CD4-positive, alpha-beta T cell treated with Interleukin-4 for 1 hour (primary cell): ENCODE measurements around the gene FLII.

Experiments used
- DNase-seq, 2 donors: peaks; one replicate each; pipeline ENCODE4 v3.0.0-alpha.2; 2020 to 2022

FLII gene

DNA sequence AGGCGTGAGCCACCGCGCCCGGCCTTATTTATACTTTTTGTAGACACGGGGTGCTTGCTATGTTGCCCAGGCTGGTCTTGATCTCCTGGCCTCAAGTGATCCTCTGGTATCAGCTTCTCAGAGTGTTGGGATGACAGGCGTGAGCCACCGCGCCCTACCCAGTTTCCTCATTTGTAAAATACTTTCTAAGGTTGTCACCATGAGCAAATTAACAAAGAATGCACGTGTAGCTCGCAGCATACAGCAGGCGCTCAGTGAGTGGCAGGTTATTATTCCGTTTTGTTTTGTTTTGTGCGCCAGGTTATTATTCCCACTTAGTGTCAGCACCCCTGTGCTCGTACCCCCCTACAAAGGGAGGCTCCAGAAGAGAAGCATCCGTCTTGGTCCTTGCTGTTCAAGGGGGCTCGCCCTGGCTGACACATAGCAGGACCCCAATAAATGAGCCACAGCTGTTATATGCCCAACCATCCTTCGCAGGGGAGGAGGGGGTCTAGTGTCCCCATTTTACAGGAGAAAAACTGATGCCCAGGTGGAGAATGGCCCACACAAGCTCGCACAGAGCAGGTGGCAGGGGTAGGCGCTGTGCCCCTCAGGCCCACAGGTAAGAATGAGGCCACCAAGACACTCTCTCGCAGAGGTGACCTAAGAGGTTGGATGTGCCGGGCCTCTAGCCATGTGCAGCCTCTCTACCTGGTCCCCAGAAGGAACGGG is 1.2 kb upstream of the FLII start:
- DNase-seq, result no peak

GRCh38 chr17:18257982-18258355 is 569 bp downstream of the FLII start:
- peak; percentile 39 to 66 for DNase-seq

DNA sequence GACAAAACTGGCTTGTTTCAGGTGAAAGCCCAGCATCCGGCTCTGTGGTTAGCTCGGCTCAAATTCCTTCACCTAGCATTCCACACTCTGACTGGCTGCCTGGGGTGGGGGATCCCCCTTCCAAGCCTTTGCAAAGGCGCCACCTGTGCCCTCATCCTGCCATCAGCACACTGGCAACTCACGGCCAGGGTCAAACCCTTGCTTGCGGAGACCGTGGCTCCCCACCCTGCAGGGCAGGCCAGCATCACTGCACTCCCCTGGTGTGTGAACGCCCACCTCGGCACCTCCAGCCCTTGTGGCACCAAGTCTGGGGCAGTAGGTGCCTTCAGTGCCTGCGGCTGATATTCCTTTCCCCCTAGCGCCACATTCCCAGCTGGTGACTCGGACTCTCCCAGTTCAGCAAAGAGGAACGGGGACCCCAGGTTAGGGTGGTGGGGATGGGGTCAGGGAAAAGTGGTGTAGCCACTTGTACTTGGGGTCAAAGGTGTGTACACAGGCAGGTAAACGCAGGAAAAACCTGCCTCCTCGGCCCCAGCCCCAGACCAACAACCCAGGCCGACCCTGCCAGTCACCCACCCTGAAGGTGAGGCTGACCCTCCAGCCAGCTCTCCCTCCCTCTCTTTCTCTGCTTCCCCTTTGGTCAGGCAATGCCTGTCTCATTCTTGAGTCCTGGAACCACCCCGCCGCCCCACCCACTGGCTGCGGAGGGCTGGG is 1.1 kb downstream of the FLII start:
- peak in 1 of 2 donors; percentile 26 for DNase-seq

DNA sequence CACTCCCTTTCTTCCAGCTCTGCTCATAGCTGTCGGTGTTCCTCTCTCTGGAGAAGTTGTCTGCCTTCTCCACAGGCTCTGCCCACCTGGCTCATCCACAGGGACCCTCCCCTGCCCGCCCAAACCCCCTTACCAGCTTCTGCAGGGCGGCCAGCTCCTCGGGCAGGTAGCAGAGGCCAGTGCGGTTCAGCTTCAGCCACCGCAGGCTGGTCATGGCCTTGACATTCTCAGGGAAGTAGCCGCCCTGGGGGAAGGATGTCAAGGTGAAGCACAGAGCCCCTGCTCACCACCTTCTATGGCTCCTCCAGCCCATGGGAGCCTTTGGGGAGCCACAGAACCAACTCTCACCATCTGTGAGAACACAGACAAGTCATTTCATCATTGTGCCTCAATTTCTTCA is 1.8 kb downstream of the FLII start:
- DNase-seq, result no peak

DNA sequence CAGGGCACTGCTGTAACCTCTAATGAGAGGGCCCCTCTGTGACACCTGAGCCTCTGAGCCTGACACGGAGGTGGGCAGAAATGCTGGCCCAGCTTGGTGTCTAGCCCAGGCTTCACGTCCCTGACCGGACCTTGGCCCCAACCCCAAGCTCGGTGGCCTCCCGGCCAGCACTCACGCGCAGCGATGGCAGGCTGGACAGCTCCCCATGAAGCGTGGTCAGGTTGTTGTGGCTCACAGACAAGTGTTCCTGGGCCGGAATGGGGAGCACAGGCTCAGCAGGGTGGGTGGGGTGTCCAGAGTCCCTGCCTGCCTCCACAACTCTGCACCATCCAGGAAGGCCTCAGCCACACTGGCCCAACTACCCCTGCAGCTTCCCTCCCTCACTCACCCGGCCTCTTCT is 2.2 kb downstream of the FLII start:
- DNase-seq, result no peak

GRCh38 chr17:18254888-18255649 is 3.5 kb downstream of the FLII start:
- no peak for DNase-seq

DNA sequence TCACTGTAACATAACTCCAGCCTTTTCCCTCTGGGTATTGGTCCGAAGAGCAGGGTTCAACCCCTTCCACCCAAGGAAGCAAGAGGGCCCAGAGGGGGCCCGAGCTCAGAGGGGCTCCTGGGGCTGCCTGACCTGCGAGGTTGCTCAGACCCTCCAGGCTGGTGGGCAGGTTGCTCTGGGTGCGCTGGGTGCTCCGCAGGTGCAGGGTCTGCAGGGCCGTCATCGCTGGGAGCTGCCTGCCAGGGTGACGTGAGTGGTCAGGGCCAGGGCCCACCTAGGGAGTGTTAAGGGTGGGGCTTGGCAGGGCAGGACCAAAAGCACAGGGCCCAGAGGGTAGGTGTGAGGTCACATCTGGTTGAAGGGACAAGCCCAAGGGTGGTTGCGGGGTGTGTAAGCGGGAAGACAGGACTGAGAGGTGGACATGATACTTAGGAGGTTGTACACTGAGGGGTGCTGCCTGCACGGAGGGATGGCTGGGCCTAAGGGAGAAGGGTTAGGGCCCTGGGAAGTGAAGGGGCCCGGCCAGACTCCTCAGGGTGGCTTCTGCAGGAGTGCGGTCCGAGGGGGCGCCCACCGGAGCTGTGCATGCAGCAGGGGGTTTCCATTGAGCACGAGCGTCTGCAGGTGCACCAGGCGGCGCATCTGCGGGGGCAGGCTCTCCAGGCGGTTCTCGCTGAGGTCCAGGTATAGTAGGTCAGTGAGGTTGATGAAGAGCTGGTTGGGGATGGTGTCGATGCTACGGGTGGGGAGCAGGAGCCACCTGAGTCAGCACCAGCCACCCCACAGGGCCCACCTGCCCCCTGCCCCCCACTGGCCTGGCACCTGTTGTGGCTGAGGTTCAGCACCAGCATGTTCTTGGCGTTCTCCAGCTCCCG is 4.4 kb downstream of the FLII start:
- no peak for DNase-seq

GRCh38 chr17:18253187-18253884 is 5.2 kb downstream of the FLII start:
- DNase-seq, result no peak

- DNase-seq, result no peak
Measured at GRCh38 chr17:18252160-18252559, 6.4 kb downstream of the FLII start.

DNA sequence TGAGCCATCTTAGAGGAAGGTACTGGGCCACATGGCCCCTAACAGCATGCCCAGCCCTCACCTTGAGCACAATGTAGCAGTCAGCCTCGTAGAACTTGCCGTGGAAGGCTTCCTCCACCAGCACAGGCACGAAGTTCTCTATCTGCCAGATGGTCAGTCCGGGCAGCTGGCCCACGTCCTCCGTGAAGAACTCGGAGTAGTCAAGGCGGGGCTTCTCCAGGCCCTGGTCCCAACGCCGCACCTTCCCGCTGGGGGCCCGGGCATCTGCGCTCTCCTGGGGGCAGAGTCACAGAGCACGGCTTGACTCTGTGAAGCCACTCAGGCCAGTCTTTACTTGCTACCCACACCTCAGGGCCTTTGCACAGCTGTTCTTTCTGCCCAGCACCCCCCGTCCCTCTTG is 7.3 kb downstream of the FLII start:
- no peak for DNase-seq

GRCh38 chr17:18250708-18251107 is 7.8 kb downstream of the FLII start:
- no peak for DNase-seq

GRCh38 chr17:18250259-18250658 is 8.3 kb downstream of the FLII start:
- no peak for DNase-seq

DNA sequence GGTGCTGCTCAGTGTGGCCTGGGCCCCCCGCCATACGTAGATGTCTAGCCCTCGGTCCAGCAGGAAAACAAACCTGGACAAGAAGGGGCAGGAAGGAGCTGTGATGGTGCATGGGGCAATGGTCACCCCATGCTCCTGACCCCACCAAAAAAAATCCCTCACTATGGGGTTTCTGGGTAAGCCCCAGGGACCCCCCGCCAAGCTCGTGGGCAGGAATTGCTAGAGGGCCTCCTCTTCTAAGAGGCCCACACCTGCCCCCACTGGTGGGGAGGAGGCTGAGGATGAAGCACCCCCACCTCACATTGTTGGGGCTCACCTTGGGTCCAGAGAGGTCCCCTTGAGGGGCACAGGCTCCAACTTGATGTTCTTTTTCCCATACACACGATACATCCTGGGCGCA is 9.7 kb downstream of the FLII start:
- no peak for DNase-seq

- peak; percentile 72 to 75 for DNase-seq
Measured at GRCh38 chr17:18248300-18248731, 10.2 kb downstream of the FLII start.

- DNase-seq, result no peak
Measured at GRCh38 chr17:18247613-18248001, 10.9 kb downstream of the FLII start.

DNA sequence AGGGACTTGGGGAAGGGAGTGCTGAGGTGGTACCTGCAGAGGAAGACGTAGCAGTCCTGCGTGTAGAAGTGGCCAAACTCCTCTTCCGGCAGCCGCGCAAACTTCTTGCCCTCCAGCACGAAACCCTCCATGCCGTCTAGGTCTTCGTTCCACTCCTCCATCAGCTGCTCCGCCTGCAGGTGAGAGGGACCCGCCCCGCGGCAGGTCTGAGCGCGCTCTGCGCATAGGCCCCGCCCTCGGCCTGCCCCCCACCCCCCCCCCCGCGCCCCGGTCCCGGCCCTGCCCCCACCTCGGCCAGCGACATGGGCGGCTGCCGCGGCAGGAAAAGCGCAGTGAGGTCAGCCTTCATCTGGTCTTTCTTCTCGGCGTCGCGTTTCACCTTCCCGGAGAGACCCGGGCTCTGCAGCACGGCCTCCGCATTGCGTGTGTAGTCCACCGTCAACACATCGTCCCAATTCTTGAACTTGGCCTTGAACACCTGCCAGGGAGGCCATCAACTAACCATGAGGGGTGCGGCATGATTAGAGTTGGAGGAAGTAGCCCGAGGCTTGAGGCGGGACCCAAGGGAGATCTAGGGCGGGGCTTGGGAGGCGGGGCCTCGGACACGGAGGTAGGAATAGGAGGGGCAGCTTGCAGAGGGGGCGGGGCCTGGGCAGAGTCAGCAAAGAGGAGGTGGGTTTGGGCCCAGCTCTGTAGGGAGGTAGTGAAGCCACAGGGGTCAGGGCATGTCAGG is 11.5 kb downstream of the FLII start:
- DNase-seq, result peak; percentile 17 to 48

DNA sequence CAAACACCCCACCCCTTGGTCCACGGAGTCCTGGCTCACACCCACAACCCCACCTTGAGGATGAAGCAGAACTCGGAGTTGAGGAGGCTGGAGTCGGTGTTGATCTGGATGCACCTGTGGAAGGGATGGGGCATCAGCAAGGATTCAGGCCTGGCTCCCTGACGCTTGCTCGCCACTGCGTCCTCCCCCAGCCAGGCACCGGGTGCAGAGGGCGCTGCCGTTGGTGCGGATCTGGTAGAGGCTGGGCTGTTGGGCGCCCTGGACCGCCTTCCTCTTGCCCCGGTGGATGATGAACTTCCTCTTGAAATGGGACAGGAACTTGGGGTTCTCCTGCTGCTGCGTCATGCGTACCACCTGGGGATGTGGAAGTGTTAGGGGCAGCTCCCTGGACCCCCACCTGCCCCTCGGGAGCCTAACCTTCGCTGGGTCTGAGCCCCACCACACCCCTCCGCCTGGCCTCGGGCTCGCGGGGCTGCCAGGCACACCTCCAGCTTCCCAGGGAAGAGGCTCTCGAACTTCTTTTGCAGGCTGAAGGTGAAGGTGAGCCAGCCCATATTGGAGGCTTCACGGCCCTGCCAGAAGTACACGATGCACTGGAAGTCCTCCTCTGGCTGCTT is 12.3 kb downstream of the FLII start:
- no peak for DNase-seq

DNA sequence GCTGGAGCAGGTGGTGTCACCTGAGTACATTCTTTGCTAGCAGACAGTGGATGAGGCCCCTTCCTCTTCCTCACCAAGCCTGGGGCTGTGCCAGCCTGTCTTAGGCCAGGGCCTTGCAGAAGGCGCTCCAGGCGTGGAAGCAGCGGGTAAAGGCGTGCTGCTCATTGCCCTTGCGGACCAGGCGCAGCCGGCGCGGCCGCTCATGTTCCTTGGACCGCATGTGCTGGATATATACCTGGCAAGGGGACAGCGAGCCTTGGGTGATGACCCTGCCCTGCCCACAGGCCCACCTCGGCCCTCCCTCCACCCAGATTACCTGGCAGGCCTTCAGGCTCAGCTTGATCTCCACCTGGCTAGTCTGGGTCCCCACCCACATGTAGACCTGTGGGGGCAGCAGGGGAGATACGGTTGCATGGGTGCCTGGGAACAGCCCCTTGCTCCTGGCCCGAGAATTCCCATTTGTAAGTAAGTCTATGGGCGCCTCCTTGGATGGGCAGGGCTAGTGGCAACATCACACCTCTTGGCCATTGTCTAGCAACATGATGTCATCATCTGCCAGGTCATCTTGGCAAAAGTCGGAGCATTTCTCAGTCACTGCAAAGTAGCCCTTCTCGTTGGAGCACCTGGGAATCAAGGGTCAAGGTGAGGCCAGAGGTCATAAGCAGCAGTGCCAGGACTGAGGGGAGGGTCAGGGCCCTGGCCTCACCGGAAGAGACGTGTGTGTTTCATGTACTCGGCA is 13.3 kb downstream of the FLII start:
- no peak for DNase-seq

DNA sequence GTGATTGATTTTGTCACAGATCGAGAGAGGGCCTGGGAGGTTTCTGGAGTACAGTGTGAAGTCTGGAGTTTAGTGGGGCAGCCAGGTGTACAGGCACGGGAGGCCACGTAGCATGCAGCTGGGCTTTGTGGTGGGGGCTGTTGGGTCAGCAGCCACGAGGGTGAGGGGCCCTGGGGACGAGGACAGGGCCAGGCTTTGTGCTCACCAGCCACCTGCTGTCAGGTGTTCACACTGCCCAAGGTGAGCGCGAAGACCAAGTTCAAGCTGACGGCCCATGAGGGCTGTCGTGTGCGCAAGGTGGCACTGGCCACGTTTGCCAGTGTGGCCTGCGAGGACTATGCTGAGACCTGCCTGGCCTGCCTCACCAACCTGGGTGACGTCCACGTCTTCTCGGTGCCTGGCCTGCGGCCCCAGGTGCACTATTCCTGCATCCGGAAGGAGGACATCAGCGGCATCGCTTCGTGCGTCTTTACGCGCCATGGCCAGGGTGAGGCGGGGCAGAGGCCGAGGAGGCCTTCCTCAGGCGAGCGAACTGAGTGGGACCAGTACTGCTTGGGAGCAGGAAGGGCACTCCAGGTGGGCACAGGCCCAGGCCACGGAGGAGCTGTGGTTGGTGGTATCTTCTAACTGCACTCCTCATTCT is 17.2 kb downstream of the FLII start:
- no peak for DNase-seq

- no peak for DNase-seq
Measured at GRCh38 chr17:18240449-18240848, 18.1 kb downstream of the FLII start.
